ENCODE results near the gene FERMT1.

GRCh38 chr20:6100246-6100645, 22.6 kb downstream of the FERMT1 start:
- TF ChIP-seq CTCF (conservative IDR thresholded peaks at IDR 0.05; ENCODE audit: low read depth, low read length) (no peak), EZH2 (IDR thresholded peaks at IDR 0.05; ENCODE audit: borderline replicate concordance, low read depth, low read length, poor library complexity, severe bottlenecking) (no peak)

Data from A673 (cell line).